Prostate gland (tissue), 2 donors: ENCODE measurements around the gene CDKN1A.

Experiments used
- CTCF ChIP-seq, 4 experiments: fragments of 200-600 bp in 2 of 4; fragments of 450-650 bp in 2 of 4; sonication (generic) in 2 of 4; IDR thresholded peaks; 1 replicate in 3 of 4; 2 replicates in 1 of 4; pipeline ENCODE4 v1.5.1; 2016 to 2019; ENCODE audit warnings: antibody characterized with exemption in 4 of 4, mild to moderate bottlenecking in 2 of 4, moderate library complexity in 2 of 4
- POLR2A ChIP-seq: fragments of 450-650 bp; IDR thresholded peaks from one replicate; pipeline ENCODE4 v1.6.1; 2016; ENCODE audit warnings: antibody characterized with exemption, mild to moderate bottlenecking
- POLR2AphosphoS5 ChIP-seq: sonication (generic); formaldehyde crosslinking; IDR thresholded peaks from one replicate; pipeline ENCODE4 v1.6.1; 2017; ENCODE audit warnings: antibody characterized with exemption

DNA sequence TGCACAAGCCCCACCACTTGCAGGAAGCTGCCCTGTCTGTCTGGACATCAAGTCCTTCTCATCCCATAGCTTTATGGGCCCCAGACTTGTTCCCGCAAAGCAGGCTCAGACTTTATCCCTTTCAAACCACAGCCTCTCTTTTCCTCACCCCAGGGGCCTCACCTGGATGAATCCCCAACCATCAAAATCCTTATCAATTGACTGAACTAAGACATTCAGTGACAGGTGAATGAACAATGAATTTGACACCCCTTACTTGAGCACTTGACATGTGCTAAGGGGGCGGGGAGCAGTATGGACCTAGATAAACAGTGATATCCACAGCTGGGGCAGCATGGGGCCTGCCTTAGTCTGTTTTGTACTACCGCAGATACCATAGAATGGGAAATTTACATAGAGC is 24.1 kb downstream of the CDKN1A start:
- TF ChIP-seq POLR2A (no peak), CTCF (IDR thresholded peaks at IDR 0.05) (no peak), POLR2AphosphoS5 (no peak)
